Right lung (tissue), 10 donors: ENCODE results near the gene CEP170B. TPM values are rescaled to one million over a fixed set of nuclear protein-coding genes. Genes with fewer than 3 reads are reported as not detected.
"Not testable (repeated sequence)": the region's sequence is repeated elsewhere in the genome, so short reads cannot be mapped to it uniquely, and the experiment has no call there.

ENCODE experiments used
- DNase-seq, 2 donors: peaks; one replicate each; pipeline ENCODE4 v3.0.0-alpha.2; 2013
- long read RNA-seq, 8 donors: transcript quantifications; one replicate each; lab custom pipeline, GENCODE V29; 2026
- polyA plus RNA-seq, 5 donors: library from polyadenylated mRNA; unstranded; fragments of 120-200 nt; gene quantifications; one replicate each; pipeline versions ENCODE4 v1.2.1 to v1.2.3, GENCODE V29; 2013; ENCODE audit warnings: inconsistent platforms in 1 of 5, low replicate concordance in 1 of 5; ENCODE audit not compliant: insufficient read length in 5 of 5, insufficient read depth in 1 of 5

The CEP170B gene
- 10 to 100 TPM in 3 of 5 donors, 1 to 10 TPM in 2; 8.8 to 21.5 (median 11.2) TPM for polyA plus RNA-seq
- long read RNA-seq, donor 1, partial matches to known transcripts: 6 of 6 reads
- long read RNA-seq, donor 1, other reads (novel, unspliced or antisense): 0 of 6 reads
- long read RNA-seq, donor 2, full-length matches to known transcripts: 1 of 1 reads
- long read RNA-seq, donor 2, partial matches to known transcripts: 0 of 1 reads
- long read RNA-seq, donor 2, other reads (novel, unspliced or antisense): 0 of 1 reads
- long read RNA-seq, donor 3, partial matches to known transcripts: 0 of 1 reads
- long read RNA-seq, donor 3, other reads (novel, unspliced or antisense): 0 of 1 reads
- long read RNA-seq, donor 4: 0 reads
- long read RNA-seq, donor 5: 0 reads
- long read RNA-seq, donor 6, partial matches to known transcripts: 0 of 1 reads
- long read RNA-seq, donor 6, other reads (novel, unspliced or antisense): 0 of 1 reads
- long read RNA-seq, donor 7, partial matches to known transcripts: 0 of 1 reads
- long read RNA-seq, donor 7, other reads (novel, unspliced or antisense): 0 of 1 reads
- long read RNA-seq, donor 8: 0 reads

- DNase-seq: no peak
Measured at GRCh38 chr14:104865081-104865630, at the start of gene CEP170B. Gene CEP170B (plus strand): TSS chr14:104865268. CDS start chr14:104868451, 3,183 bp downstream.

GRCh38 chr14:104816616-104816884 lies 48.5 kb upstream of the CEP170B start:
- no peak for DNase-seq

GRCh38 chr14:104817930-104818713 lies 46.9 kb upstream of the CEP170B start:
- DNase-seq: no peak

- DNase-seq: no peak
Measured at GRCh38 chr14:104818714-104819161, 46.3 kb upstream of the CEP170B start.

- DNase-seq: no peak
Measured at GRCh38 chr14:104819361-104819781, 45.7 kb upstream of the CEP170B start.

DNA sequence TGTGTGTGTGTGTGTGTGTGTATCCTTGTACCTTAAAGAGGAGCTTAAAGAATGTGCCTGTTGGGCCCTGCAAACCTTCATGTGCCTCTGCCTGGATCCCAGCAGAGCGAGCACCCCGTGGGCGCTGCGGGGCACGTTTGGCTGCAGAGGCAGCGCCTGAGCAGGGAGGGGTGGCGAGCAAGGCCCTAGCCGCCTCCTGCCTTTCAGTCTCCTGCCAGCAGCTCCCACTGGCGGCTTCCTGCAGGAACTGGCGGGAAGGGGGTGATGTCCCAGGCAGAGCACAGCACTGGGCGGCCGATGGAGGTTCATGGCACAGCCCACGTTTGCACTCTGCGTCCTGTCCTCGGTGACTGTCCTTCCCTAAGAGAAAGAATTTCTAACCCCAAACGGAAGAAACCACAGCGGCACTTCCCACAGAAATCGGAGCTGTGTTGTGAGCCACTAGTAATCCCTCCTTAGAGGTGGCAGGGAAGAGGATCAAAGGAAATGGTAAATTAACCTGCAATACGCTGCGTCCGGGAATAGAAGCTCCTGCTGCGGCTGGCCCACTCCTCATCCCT lies 44.3 kb upstream of the CEP170B start:
- DNase-seq: no peak

DNA sequence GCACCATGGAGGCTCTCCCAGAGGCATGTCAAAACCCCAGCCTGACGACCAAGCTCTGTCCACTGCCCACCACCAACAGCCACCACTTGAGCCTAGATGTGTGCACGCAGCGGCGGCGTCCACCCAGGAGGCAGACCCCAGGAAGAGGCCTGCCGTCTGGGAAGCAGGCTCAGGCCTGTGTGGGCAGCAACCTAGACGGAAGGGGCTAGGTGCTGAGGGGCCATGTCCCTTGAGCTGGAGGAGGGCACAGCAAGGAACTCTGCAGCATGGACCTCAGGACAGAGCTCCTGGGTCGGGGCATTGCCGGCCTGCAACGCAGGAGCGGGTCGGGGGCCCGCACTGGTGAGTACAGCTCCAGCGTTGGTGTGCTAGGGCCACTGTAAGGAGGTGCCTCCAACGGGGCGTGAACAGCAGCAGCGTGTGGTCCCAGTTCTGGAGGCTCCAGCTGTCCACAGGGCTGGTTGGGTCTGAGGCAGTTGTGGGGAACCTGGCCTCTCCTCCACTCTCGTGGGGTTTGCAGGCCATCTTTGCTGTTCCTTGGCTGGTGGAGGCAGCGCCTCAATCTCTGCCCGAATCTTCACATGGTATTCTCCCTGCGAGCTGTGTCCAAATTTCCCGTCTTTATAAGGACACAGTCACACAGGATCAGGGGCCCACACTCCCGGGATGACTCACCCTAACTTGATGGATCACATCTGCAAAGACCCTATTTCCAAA lies 43.7 kb upstream of the CEP170B start:
- no peak for DNase-seq

DNA sequence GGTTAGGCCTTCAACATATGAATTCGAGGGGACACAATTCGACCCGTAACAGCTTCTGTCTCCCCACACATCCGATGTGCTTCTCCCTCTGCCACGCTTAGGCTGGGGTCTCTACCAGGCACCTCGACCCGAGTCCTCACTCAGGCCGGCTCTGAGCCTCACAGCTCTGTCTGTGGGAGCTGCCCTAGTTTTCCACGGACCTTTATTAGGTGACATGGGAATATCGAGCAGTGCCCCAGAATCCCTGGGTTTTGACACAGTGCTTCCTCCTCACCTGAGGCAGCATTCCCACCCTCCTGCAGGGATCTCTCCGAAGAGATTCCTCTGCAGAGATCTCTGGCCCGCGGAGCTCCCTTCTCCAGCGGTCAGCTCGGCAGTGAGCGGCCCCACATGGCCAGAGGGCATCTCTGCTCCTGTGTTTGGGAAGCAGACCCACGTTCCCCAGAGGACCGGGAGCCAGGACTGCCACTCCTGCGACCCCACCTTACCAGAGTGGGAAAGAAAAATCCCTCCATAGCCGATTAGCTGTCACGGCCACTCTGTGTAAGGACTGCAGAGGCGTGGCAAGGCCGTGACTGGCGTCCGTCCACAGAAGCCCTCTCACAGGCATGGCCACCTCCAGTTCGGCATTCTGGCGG lies 43.0 kb upstream of the CEP170B start:
- DNase-seq: no peak

- no peak for DNase-seq
Measured at GRCh38 chr14:104822821-104823615, 42.0 kb upstream of the CEP170B start.

GRCh38 chr14:104824353-104824997 lies 40.6 kb upstream of the CEP170B start:
- DNase-seq: no peak

DNA sequence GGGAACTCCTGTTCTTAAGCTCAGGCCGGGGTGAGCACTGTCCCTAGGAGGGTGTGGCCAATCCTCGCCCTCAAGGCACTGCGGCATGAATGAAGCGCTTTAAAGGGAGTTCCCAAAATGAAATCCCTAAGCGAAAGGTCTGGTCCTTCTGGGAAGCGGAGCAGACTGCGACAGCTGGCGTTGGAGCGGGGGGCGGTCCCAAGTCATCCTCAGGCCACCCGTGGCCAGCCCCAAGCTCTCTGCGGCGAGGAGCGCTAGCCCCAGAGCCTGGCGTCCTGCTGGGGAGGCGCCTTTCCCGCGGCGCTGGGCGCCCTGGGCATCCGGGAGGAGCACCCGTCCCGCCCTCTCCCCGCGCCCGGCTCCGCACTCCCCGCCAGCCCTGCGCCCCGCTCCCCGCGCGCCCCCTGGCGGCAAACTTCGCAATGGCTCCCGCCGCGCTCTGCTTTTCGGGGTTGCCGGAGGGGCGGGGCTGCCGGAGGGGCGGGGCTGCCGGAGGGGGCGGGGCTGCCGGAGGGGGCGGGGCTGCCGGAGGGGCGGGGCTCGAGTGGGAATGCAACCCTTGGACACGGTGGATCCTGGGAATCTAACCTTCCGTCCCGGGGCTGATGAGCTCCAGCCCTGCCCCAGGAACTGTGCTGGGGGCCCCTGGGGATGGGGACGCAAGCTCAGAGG lies 38.7 kb upstream of the CEP170B start:
- DNase-seq: peak; percentile 78 to 81

DNA sequence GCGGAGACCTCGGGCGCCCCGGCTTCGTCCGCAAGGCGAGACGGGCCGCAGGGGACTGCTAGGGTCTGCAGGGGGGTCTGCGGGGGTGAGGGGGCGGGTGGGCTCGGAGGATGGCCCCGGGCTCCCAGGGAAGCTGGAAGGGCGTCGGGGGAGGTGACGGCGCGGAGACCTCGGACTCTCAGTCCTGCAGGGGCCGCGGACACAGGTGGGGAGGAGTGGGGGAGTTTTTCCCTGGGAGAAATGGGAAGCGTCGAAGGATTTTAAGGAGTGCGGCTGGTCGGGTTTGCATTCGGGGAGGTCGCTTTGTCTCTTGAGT lies 38.2 kb upstream of the CEP170B start:
- no peak for DNase-seq

DNA sequence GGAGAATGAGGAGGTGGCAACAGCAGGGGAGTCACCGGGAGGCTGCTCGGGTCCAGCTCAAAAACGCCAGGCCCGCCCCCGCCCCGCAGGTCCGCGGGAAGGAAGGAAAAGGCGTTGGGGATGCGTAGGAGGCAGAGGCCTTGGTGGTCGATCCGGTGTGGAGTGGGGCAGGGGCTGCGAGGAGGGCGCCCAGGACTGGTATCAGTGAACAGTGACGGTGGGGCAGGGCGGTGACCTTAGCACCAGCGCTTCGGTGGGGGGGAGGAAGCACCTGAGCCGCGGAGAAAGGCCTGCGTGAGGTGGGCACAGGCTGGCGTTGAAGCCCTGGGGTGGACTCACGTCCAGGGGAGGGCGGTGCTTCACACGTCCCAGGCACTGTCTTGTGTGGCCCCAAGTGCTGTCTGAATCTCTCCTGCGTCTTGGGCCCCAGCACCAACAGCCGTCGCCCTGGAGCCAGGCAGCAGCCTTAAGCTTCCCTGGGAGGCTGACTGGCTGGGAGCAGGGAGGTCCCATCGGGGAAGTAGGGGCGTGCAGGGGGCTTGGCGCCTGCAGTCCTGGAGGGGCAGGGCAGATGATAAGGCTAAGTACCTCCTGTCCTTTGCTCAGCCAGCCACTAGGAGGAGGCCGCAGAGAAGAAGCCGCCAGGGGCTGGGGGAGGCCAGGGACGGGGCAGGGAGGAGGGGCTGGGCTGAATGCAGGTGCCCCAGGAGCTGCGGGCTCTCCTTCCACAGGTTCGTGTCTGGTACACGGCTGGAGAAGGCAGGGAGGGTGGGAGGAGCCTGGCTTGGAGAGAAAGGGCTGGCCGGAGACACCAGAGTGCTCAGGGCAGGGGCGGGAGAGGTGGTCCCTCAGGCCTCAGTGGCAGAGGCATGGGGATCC lies 37.7 kb upstream of the CEP170B start:
- peak in 1 of 2 donors; percentile 31 for DNase-seq

DNA sequence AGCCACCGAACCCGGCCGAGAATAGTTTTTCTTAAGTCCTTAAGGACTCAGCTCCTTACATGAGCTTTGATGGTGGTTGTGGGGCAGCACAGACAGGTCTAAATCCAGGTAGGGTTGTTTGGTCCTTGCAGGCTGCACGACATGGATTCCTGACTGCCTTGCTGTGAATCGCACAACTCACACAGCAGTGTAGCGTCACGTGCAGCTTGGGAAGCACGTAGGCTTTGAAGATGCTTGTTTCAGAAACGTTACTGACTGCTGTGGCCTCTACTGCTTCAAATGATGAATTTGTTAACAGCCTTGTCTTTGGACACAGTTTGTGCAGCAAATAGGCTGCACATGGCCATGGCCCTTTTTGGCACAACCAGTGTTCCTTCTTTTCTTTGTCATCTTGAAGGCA lies 34.3 kb upstream of the CEP170B start:
- no peak for DNase-seq

- DNase-seq: not testable (repeated sequence)
Measured at GRCh38 chr14:104836171-104836935, 28.7 kb upstream of the CEP170B start.

DNA sequence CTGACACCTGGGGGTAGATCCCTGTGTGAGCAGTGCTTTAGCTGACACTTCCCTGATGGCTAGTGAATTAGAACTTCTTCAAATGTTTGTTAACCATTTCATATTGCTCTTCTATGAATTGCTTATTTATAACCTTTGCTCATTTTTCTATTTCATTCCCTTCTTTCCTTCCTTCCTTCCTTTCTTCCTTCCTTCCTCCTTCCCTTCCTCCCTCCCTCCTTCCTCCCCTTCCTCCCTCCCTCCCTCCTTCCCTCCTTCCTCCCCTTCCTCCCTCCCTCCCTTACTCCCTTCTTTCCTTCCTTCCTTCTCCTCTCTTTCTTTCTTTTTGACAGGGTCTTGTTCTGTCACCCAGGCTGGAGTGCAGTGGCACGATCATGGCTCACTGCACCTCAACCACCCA lies 23.3 kb upstream of the CEP170B start:
- DNase-seq: no peak

DNA sequence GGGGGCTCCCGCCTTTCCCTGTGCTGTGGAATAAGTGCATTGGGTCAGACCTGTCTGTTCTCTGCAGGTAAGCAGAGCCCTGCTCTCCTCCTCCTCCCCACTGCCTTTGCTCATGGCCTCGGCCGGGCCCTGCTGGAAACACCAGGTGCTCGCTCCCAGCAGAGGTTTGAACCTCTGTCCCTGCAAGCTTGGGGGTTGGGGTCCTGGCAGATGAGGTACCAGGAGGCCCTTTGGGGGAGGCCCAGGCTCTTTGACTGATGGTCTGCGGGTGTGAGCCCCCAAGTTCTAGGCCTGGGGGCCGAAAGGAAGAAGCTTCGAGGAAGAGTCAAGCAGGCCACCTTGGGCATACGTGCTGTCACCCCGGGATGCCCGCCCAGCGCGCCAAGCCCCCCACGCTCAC lies 22.1 kb upstream of the CEP170B start:
- DNase-seq: no peak
